Osteocyte (in vitro differentiated cells): Measurements from ENCODE around the gene LTBP3. TPM values are rescaled to one million over a fixed set of nuclear protein-coding genes. Genes with fewer than 3 reads are reported as not detected.

Experiments used
- DNase-seq: peaks from one replicate; pipeline ENCODE4 v3.0.0; 2021; ENCODE audit warnings: mixed read lengths; ENCODE audit not compliant: unreplicated experiment; ENCODE audit errors: extremely low spot score
- H3K27ac Mint-ChIP-seq: one replicate; pipeline ENCODE4 v1.8.0; 2021; ENCODE audit warnings: mild to moderate bottlenecking, mixed read lengths; ENCODE audit not compliant: unreplicated experiment
- H3K27me3 Mint-ChIP-seq: one replicate; pipeline ENCODE4 v1.8.0; 2021; ENCODE audit warnings: mixed read lengths; ENCODE audit not compliant: unreplicated experiment
- H3K36me3 Mint-ChIP-seq: one replicate; pipeline ENCODE4 v1.8.0; 2021; ENCODE audit warnings: mixed read lengths; ENCODE audit not compliant: unreplicated experiment
- H3K4me1 Mint-ChIP-seq: one replicate; pipeline ENCODE4 v1.8.0; 2021; ENCODE audit warnings: mixed read lengths; ENCODE audit not compliant: unreplicated experiment
- H3K4me3 Mint-ChIP-seq: one replicate; pipeline ENCODE4 v1.8.0; 2021; ENCODE audit warnings: mild to moderate bottlenecking, moderate library complexity, mixed read lengths; ENCODE audit not compliant: unreplicated experiment
- H3K9me3 Mint-ChIP-seq: one replicate; pipeline ENCODE4 v1.8.0; 2021; ENCODE audit warnings: mixed read lengths; ENCODE audit not compliant: unreplicated experiment
- CTCF ChIP-seq: fragments of 200-600 bp; sonication (generic); IDR thresholded peaks from 2 replicates; pipeline ENCODE4 v1.5.0; 2021; ENCODE audit warnings: antibody characterized with exemption, mild to moderate bottlenecking, moderate library complexity
- total RNA-seq: library from RNA; stranded (reverse); gene quantifications from 2 replicates; pipeline ENCODE4 v1.2.1, GENCODE V29; 2021

Gene LTBP3
- total RNA-seq, 1 donor from 2014 or later, result 256 TPM

DNA sequence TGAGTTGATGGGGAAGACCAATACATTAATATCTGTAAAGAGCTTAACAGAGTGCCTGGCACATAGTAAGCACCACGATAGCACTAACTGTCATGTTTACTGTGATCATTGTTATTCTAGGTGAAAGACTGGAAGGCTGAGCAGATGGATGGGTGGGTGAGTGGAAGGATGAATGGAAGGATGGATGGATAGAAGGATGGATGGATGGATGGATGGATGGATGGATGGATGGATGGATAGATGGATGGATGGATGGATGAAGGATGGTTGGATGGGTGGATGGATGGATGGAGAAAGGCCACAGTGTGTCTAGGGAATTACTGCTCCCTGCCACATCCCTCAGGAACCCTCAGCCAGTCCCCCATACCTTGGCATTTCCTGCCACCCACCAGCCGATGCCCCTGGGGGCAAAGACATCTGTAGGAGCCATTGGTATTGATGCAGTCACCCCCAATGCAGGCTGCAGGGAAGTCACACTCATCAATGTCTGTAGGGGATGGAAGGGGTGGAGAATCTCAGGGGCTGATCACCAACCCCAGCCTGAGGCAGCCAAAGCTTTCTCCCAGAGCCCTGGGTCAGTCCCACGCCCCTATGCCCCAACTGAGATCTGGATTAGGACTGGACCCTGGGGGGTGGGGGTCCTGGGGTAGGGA, 15.3 kb downstream of the LTBP3 start:
- no peak overlapping the region for H3K27ac Mint-ChIP-seq
- H3K36me3 Mint-ChIP-seq, result peaks cover 25% of the 10 kb centered on the region
- peaks cover 19% of the 10 kb centered on the region for H3K4me1 Mint-ChIP-seq
- no peak for TF ChIP-seq CTCF
- no peaks in the 10 kb centered on the region for H3K27me3 Mint-ChIP-seq
- no peak for DNase-seq
- no peaks in the 10 kb centered on the region for H3K9me3 Mint-ChIP-seq
- no peak overlapping the region for H3K4me3 Mint-ChIP-seq

DNA sequence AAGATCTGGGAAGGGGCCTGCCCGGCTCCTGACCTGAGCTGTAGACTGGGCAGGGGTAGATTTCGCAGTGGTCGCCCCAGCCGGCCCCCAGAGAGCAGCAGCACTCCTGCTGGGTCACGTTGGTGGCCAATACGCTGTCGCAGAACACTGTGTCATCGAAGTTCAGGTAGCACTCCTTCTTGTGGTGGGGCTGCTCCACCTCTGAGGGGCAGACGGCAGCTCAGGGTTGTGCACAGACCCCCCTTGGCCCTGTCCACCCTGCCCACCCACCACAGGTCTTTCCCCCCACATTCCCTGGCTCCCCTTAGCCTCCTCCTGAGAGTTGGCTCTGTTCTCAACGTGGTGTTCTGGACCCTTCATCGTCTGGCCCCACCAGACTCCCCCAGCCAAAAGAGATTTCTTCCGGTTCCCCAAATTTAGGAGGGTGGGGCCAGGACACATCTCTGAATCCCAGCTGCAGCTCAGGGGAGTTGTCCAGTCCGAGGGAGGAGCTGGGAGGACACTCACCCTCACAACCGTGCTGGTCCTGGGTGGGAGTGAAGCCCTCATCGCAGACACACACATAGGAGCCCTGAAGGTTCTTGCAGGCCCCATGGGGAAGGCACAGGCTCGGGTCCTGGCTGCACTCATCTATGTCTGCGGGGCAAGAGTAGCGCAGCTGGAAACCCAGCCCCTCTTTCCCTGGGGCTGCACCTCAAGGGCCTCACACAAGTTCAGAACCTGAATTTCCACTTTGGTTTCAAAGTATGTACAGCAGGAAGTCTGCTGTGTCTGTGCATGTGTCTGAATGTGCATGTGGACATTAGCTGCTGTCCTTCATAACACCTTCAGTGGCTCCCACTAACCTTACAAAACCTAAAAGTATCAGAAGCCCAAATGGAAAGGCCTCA, 16.8 kb downstream of the LTBP3 start:
- H3K27ac Mint-ChIP-seq, result peak overlapping the region; percentile 78
- H3K27me3 Mint-ChIP-seq, result no peaks in the 10 kb centered on the region
- H3K36me3 Mint-ChIP-seq, result peaks cover 28% of the 10 kb centered on the region
- peak overlapping the region; percentile 71 for H3K4me3 Mint-ChIP-seq
- no peak for TF ChIP-seq CTCF
- H3K9me3 Mint-ChIP-seq, result no peaks in the 10 kb centered on the region
- DNase-seq, result no peak
- H3K4me1 Mint-ChIP-seq, result peaks cover 20% of the 10 kb centered on the region

- H3K27me3 Mint-ChIP-seq, result no peaks in the 10 kb centered on the region
- peak overlapping the region; percentile 63 for H3K27ac Mint-ChIP-seq
- peaks cover 18% of the 10 kb centered on the region for H3K4me1 Mint-ChIP-seq
- peak overlapping the region; percentile 71 for H3K4me3 Mint-ChIP-seq
- peak; percentile 96 for TF ChIP-seq CTCF
- peak; percentile 97 for DNase-seq
- peaks cover 22% of the 10 kb centered on the region for H3K36me3 Mint-ChIP-seq
- no peaks in the 10 kb centered on the region for H3K9me3 Mint-ChIP-seq
Measured at GRCh38 chr11:65540290-65541092, 17.7 kb downstream of the LTBP3 start.

DNA sequence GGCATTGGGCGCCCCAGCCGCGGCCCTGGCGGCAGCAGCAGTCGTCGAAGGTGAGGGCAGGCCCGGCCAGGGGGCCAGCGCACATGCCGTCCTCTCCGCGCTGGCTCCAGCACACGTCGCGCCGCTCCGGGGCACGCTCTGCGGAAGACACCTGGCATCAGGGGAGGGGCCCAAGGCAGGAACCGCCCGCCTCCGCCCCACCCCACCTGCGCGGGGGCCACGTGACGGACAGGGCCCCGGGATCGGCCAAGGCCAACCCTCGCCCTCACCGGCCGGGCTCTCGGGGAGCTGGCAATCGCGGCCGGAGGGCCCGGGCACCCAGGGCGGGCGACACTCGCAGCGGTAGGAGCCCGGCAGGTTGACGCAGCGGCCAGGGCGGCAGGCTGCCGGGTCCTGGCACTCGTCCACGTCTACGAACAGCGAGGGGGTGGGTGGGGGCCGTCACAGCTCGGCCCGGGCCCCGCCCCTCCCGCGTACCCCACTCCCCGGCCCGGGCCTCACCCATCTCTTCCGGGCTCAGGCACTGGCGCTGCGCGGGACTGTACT, 18.3 kb downstream of the LTBP3 start:
- peak overlapping the region; percentile 63 for H3K27ac Mint-ChIP-seq
- DNase-seq, result no peak
- peaks cover 18% of the 10 kb centered on the region for H3K4me1 Mint-ChIP-seq
- H3K27me3 Mint-ChIP-seq, result no peaks in the 10 kb centered on the region
- TF ChIP-seq CTCF, result no peak
- no peaks in the 10 kb centered on the region for H3K9me3 Mint-ChIP-seq
- H3K4me3 Mint-ChIP-seq, result peak overlapping the region; percentile 71
- H3K36me3 Mint-ChIP-seq, result peaks cover 16% of the 10 kb centered on the region
